Measurements from ENCODE around the gene GNG4.
"Not testable (repeated sequence)": the region's sequence is repeated elsewhere in the genome, so short reads cannot be mapped to it uniquely, and the experiment has no call there.

GRCh38 chr1:235572971-235573370 lies 76.6 kb downstream of the GNG4 start:
- TF ChIP-seq POLR2A, CTCF (IDR thresholded peaks at IDR 0.05): not testable (repeated sequence)

Measured in adrenal gland (tissue), 5 donors.